Ovary (tissue), 9 donors: ENCODE measurements around the gene FA2H. TPM values are rescaled to one million over a fixed set of nuclear protein-coding genes. Genes with fewer than 3 reads are reported as not detected.

Experiments
- DNase-seq, 5 donors: peaks; one replicate each; pipeline ENCODE4 v3.0.0-alpha.2; 2019 to 2020
- H3K27ac ChIP-seq, 2 donors: fragments of 200-600 bp; one replicate each; pipeline versions ENCODE4 v1.5.1 to v1.8.0; 2019 to 2022
- H3K27me3 ChIP-seq: fragments of 200-600 bp; one replicate; pipeline ENCODE4 v1.8.0; 2022
- H3K36me3 ChIP-seq: fragments of 200-600 bp; sonication (generic); one replicate; pipeline ENCODE4 v1.5.1; 2019
- H3K4me1 ChIP-seq: one replicate; pipeline ENCODE4 v1.8.1; 2013; ENCODE audit warnings: mild to moderate bottlenecking, moderate library complexity; ENCODE audit not compliant: insufficient read depth
- H3K4me3 ChIP-seq: fragments of 200-600 bp; sonication (generic); one replicate; pipeline ENCODE4 v1.5.1; 2017
- H3K9me3 ChIP-seq, 2 donors: fragments of 200-600 bp in 1 of 2; sonication (generic) in 1 of 2; one replicate each; pipeline versions ENCODE4 v1.5.1 to v1.8.1; 2013 to 2019; ENCODE audit warnings: mild to moderate bottlenecking in 1 of 2, moderate library complexity in 1 of 2
- CTCF ChIP-seq, 3 donors: fragments of 450-650 bp in 2 of 3; fragments of 200-600 bp in 1 of 3; IDR thresholded peaks; one replicate each; pipeline versions ENCODE4 v1.5.1 to v1.8.0; 2016 to 2022; ENCODE audit warnings: antibody characterized with exemption in 3 of 3, mild to moderate bottlenecking in 1 of 3
- EP300 ChIP-seq: sonication (generic); formaldehyde crosslinking; IDR thresholded peaks from one replicate; pipeline ENCODE4 v1.6.1; 2017; ENCODE audit warnings: antibody characterized with exemption
- POLR2A ChIP-seq: fragments of 450-650 bp; IDR thresholded peaks from one replicate; pipeline ENCODE4 v1.6.1; 2017; ENCODE audit warnings: antibody characterized with exemption, mild to moderate bottlenecking, moderate library complexity
- WGBS, 3 donors: extraction: QIAGEN DNeasy Blood & Tissue Kit in 1 of 3; methylation state at CpG; one replicate each; pipeline versions ENCODE4 v1.1.5 to v1.1.7; 2013 to 2017; 5-methylcytosine and 5-hydroxymethylcytosine counted together
- intact Hi-C, 4 donors: fragments of 100-400 bp; cut with DNase I; formaldehyde crosslinking; loops; one replicate each; pipeline versions ENCODE4 v1.11.0 to v1.15.1; 2022 to 2023
- polyA plus RNA-seq, 2 donors: library from polyadenylated mRNA; stranded (reverse); fragments of 200-250 nt in 1 of 2; fragments of 350-450 nt in 1 of 2; fragmentation: Illumina TruSeq in 1 of 2; extraction: RNeasy Lipid Tissue Mini Kit (QIAGEN cat#74804) in 1 of 2; gene quantifications; one replicate each; pipeline ENCODE4 v1.2.3, GENCODE V29; 2013 to 2014
- total RNA-seq, 7 donors: library from RNA; depleted of rRNA in 2 of 7; stranded (reverse); fragments of >200 nt in 2 of 7; fragmentation: NEBNext Ultra II Directional in 3 of 7; extraction: Animal tissue kit (Norgen Biotek cat#: 25700) in 3 of 7; gene quantifications; one replicate each; pipeline versions ENCODE4 v1.1.0 to v1.2.4, GENCODE V29; 2016 to 2023
- donor health status: DM: no; HTN: no; CAD: no; lungs with moderate emphysema.
- donor health status: DM: no; HTN: no; CAD: no.
- donor health status: Bipolar disorder and iron deficiency.
- donor health status: DM: yes; HTN: yes; CAD: no.
- donor health status: DM: no; HTN: no; CAD: no.
- donor health status: DM: yes; HTN: yes; CAD: no.

The FA2H gene
- total and polyA plus RNA-seq, 9 donors = 0.02 to 1.3 (median 0.49) TPM; not detected in 3

- no peak overlapping the region for H3K27ac ChIP-seq
- no peak overlapping the region for H3K4me3 ChIP-seq
- TF ChIP-seq CTCF (IDR thresholded peaks at IDR 0.05) (no peak), EP300 (no peak), POLR2A (no peak)
- H3K27me3 ChIP-seq = no peaks in the 10 kb centered on the region
- 80 to 90% (median 83%) methylated on average over 3 of the region's 3 CpGs for WGBS, 3 donors
- no peaks in the 10 kb centered on the region for H3K36me3 ChIP-seq
- H3K9me3 ChIP-seq = no peaks in the 10 kb centered on the region
- no peaks in the 10 kb centered on the region for H3K4me1 ChIP-seq
- DNase-seq = no peak
- intact Hi-C loops = no loop called here
Observed at GRCh38 chr16:74759564-74759963, 15.1 kb downstream of the FA2H start.

- Histone ChIP-seq H3K4me1 (no peaks in the 10 kb centered on the region), H3K36me3 (no peaks in the 10 kb centered on the region), H3K9me3 (no peaks in the 10 kb centered on the region), H3K4me3 (no peak overlapping the region), H3K27me3 (no peaks in the 10 kb centered on the region), H3K27ac (no peak overlapping the region)
- WGBS, 3 donors = 85 to 94% (median 91%) methylated on average over 4 of the region's 4 CpGs
- DNase-seq = no peak
- intact Hi-C loops = no loop called here
- TF ChIP-seq CTCF (IDR thresholded peaks at IDR 0.05) = no peak
- TF ChIP-seq POLR2A = no peak
- TF ChIP-seq EP300 = no peak
Observed at GRCh38 chr16:74758801-74759200, 15.8 kb downstream of the FA2H start.

GRCh38 chr16:74757349-74757748, 17.3 kb downstream of the FA2H start:
- Histone ChIP-seq H3K4me1 (no peaks in the 10 kb centered on the region), H3K27me3 (no peaks in the 10 kb centered on the region), H3K27ac (no peak overlapping the region), H3K4me3 (no peak overlapping the region), H3K9me3 (no peaks in the 10 kb centered on the region), H3K36me3 (no peaks in the 10 kb centered on the region)
- WGBS, 3 donors = 64 to 77% (median 67%) methylated on average over 4 of the region's 4 CpGs
- TF ChIP-seq EP300 (no peak), POLR2A (no peak), CTCF (IDR thresholded peaks at IDR 0.05) (no peak)
- intact Hi-C loops = no loop called here
- no peak for DNase-seq

GRCh38 chr16:74756203-74756602, 18.4 kb downstream of the FA2H start:
- Histone ChIP-seq H3K27me3 (no peaks in the 10 kb centered on the region), H3K27ac (no peak overlapping the region), H3K4me3 (no peak overlapping the region), H3K9me3 (no peaks in the 10 kb centered on the region), H3K4me1 (no peaks in the 10 kb centered on the region), H3K36me3 (no peaks in the 10 kb centered on the region)
- DNase-seq = no peak
- intact Hi-C loops = no loop called here
- WGBS, 3 donors = 55 to 71% (median 64%) methylated on average over 6 of the region's 6 CpGs
- no peak for TF ChIP-seq POLR2A

- Histone ChIP-seq H3K4me1 (no peaks in the 10 kb centered on the region), H3K27ac (no peak overlapping the region), H3K36me3 (no peaks in the 10 kb centered on the region), H3K9me3 (no peaks in the 10 kb centered on the region), H3K4me3 (no peak overlapping the region), H3K27me3 (no peaks in the 10 kb centered on the region)
- no peak for DNase-seq
- TF ChIP-seq EP300 (no peak), POLR2A (no peak), CTCF (IDR thresholded peaks at IDR 0.05) (no peak)
- intact Hi-C loops = no loop called here
- WGBS, 3 donors = 85 to 89% (median 89%) methylated on average over 12 of the region's 12 CpGs
Observed at GRCh38 chr16:74753180-74753579, 21.4 kb downstream of the FA2H start.
